Ovary (tissue), 3 donors: Measurements from ENCODE around the gene FGFBP1.

Experiments used
- CTCF ChIP-seq, 3 donors: fragments of 450-650 bp in 2 of 3; fragments of 200-600 bp in 1 of 3; IDR thresholded peaks; one replicate each; pipeline versions ENCODE4 v1.5.1 to v1.8.0; 2016 to 2022; ENCODE audit warnings: antibody characterized with exemption in 3 of 3, mild to moderate bottlenecking in 1 of 3
- EP300 ChIP-seq: sonication (generic); formaldehyde crosslinking; IDR thresholded peaks from one replicate; pipeline ENCODE4 v1.6.1; 2017; ENCODE audit warnings: antibody characterized with exemption
- donor health status: DM: no; HTN: no; CAD: no.

GRCh38 chr4:15935504-15936402 lies 2.8 kb downstream of the FGFBP1 start:
- TF ChIP-seq CTCF (IDR thresholded peaks at IDR 0.05) (no peak), EP300 (no peak)
